ENCODE results near the gene CASQ2. TPM values are rescaled to one million over a fixed set of nuclear protein-coding genes. Genes with fewer than 3 reads are reported as not detected.

The CASQ2 gene
- total RNA-seq, 1 donor from 2014 or later, result 330 TPM

DNA sequence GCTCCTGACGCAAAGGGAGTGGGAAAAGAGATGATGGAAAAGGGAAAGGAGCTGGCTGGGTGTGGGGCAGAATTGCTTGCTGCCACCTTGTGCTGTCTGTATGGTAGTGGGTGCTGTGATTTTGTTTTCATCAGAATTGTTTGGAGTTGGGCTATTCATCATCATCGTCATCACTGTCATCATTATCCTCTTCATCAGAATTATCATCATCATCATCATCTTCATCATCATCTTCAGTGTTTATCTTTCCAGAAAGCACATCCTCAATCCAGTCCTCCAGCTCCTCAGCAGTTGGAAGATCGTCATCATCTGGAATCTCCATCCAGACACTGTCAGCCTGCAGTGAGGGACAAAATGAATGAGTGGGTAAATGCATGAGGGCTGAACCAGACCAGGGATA is 67.4 kb downstream of the CASQ2 start:
- DNase-seq (ENCODE audit: low read depth), result no peak

DNA sequence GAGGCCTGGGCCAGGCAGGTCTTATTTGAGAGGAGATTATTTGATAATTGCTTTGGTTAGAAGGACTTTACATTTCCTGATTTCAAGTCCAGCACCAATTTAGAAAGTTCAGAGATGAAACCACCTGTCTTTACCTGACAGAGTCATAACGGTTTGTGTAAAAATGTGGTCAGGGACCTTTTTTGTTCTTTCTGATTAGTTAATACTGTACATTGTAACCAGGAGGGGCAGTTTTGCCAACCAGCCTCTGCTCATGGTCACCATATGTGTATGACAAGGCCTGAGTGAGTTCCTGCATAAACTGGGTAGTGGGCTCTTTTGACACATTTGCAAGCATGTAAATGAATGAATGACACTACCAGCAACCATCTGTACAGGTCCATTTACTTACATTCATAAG is 70.9 kb downstream of the CASQ2 start:
- no peak for DNase-seq (ENCODE audit: low read depth)

DNA sequence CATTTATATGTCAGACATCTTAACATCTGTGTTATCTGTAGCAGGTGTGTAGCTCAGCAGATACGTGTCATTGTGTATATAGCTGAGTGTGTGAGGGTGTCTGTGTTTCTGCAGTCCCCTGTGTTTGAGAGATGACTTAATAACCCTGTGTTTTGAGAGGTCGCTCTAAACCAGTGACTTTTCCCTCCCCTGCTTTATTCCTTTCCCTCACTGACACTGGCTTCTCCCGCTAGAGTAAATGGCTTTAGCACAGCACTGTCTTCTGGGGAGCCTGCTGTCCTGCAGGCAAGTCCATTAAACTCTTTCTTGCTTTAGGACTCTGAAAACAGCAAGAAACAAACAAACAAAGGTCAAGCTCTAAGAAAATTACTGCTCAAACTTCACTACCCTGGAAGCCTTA is 73.7 kb downstream of the CASQ2 start:
- DNase-seq (ENCODE audit: low read depth), result no peak

GRCh38 chr1:115692224-115692623 is 76.3 kb downstream of the CASQ2 start:
- peak; percentile 62 for DNase-seq (ENCODE audit: low read depth)

DNA sequence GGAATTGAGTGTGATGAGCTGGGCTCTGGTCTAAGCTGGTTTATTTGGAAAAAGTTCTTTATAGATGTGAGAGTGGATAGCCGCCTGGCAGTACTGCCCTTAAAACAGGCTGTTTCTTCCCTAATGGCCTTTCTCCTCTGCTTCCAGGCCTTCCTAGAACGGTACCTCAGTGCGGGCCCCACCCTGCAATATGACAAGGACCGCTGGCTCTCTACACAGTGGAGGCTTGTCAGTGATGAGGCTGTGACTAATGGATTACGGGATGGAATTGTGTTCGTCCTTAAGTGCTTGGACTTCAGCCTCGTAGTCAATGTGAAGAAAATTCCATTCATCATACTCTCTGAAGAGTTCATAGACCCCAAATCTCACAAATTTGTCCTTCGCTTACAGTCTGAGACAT is 77.5 kb downstream of the CASQ2 start:
- DNase-seq (ENCODE audit: low read depth), result no peak

- no peak for DNase-seq (ENCODE audit: low read depth)
These were observed 80.8 kb downstream of the CASQ2 start for GRCh38 chr1:115687744-115688143.

GRCh38 chr1:115685029-115685705 is 83.3 kb downstream of the CASQ2 start:
- no peak for DNase-seq (ENCODE audit: low read depth)

- DNase-seq (ENCODE audit: low read depth), result no peak
These were observed 85.7 kb downstream of the CASQ2 start for GRCh38 chr1:115682792-115683191.

DNA sequence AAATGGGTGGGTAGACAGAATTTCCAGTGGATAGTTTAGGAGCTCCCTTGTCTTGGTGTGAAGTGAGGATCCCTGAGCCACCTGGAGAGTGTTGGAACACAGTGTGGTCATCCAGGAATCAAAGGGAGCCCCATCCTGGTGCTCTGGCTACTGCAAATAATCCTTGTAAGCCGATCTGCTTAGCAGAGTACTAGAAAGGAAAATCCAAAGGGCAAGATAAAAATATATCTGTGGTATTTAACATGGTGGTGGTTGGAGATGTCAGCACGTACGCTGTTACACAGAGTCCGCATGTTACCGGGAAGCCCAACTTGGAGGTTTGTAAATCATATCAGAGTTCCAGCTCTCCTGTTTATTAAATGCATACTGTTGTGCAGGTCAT is 87.8 kb downstream of the CASQ2 start:
- DNase-seq (ENCODE audit: low read depth), result peak; percentile 22

GRCh38 chr1:115679141-115679611 is 89.3 kb downstream of the CASQ2 start:
- DNase-seq (ENCODE audit: low read depth), result peak; percentile 74

GRCh38 chr1:115678141-115678540 is 90.4 kb downstream of the CASQ2 start:
- DNase-seq (ENCODE audit: low read depth), result peak; percentile 24

- DNase-seq (ENCODE audit: low read depth), result no peak
These were observed 90.9 kb downstream of the CASQ2 start for GRCh38 chr1:115677565-115677964.

- DNase-seq (ENCODE audit: low read depth), result peak; percentile 68
These were observed 91.3 kb downstream of the CASQ2 start for GRCh38 chr1:115677182-115677555.

- no peak for DNase-seq (ENCODE audit: low read depth)
These were observed 91.9 kb downstream of the CASQ2 start for GRCh38 chr1:115676498-115677181.

GRCh38 chr1:115672224-115673009 is 96.1 kb downstream of the CASQ2 start:
- DNase-seq (ENCODE audit: low read depth), result no peak

DNA sequence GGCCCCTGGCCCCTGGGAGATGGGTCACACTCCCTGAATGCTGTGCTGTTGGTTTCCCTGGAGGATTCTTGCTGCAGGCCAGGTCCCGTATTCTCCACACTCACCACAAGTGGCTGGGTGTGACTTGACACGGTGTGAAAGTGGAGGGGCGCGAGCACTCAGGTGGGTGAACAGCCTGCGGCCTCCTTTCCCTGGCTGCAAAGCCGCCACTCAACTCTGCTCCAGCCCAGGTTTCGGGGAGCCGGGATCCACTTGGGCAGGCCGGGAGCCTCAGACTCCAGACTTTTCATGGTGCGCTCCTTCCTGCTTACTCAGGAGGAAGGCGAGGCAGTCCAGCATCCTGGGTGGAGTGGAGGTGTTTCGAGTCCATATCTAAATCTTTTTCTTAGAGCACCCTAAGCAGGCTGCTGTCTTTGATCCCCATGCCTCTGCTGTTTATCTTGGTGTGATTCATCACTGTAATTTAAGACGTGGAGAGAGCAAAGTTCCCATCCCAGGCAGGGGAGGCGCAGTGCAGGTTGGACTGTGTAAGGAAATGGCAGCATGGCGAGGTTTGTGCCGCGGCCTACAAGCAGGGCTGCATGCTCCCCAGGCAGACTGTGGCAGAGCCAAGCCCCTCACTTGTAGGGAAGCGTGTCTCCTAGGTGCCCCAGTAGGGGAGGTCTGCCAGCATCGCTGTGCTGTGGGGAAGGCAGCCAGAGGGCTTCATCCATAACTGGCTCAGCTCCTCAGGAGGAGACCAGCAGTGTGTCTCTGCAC is 97.2 kb downstream of the CASQ2 start:
- peak; percentile 60 for DNase-seq (ENCODE audit: low read depth)

DNA sequence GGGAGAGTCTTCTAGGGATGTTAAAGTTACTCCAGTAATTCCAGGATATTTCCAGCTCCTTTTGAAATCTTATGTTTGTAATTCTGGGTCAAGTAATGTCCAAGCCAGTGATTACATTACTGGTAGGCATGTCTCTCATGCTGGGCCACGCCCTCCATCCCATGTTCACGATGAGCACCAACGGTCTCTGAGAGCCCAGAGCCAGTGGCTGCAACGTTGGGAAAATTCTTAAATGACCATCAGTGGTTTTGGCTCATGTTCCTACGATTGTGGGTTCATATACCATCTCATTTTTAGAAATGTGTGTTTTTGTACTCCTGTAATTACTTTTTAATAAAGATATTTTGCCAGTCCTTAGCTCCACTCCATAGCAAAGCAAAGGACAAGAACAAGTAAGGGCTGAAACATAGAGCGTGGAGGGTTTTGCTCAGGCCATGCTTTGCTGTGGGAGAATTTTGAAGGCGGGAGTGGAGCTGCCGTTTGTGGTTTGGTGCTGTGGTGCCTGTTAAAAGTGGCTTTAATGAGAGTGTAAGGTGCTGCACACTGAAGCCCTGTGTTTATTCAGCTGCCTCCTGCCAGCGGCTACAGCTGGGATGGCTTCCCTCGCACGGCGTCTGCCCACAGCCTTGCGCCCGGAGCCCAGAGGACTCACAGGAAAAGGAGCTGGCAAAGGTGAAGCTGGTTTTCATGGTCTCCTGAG is 97.9 kb downstream of the CASQ2 start:
- peak; percentile 93 for DNase-seq (ENCODE audit: low read depth)

GRCh38 chr1:115669886-115670285 is 98.6 kb downstream of the CASQ2 start:
- no peak for DNase-seq (ENCODE audit: low read depth)

GRCh38 chr1:115669002-115669673 is 99.4 kb downstream of the CASQ2 start:
- no peak for DNase-seq (ENCODE audit: low read depth)

DNA sequence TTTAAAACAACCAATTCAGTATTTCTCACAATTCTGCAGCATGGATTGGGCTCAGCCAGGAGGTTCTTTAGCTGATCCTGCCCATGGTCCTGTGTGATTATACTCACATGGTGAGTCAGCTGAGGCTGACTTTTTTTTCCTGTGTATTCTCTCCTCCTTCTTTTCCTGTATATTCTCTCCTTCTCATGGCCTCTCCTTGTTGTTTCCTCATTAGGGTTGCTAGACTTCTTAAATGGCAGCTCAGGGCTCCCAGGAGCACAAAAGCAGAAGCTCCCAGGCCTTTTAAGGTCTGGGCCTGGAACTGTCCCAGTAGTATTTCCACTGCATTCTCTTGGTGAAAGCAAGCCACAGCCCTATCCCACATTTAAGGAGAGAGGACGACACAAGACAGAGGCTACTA is 99.9 kb downstream of the CASQ2 start:
- peak; percentile 78 for DNase-seq (ENCODE audit: low read depth)

All from myocyte (in vitro differentiated cells).